Adipocyte (in vitro differentiated cells): ENCODE results near the gene C11orf54.
A peak's percentile ranks its signal among the peaks of the same experiment; 100 is the strongest.
"Not testable (repeated sequence)": the region's sequence is repeated elsewhere in the genome, so short reads cannot be mapped to it uniquely, and the experiment has no call there.

Experiments
- DNase-seq: peaks from one replicate; pipeline ENCODE4 v3.0.0-alpha.2; 2015; ENCODE audit warnings: low read depth
- H3K27me3 ChIP-seq: replicated peaks from 2 replicates; pipeline ENCODE4 v1.7.0; 2013; ENCODE audit warnings: mild to moderate bottlenecking, low read length, moderate library complexity; ENCODE audit not compliant: control insufficient read depth, insufficient read depth
- H3K36me3 ChIP-seq: 2 replicates; pipeline ENCODE4 v1.7.0; 2013; ENCODE audit warnings: low read length, mild to moderate bottlenecking, moderate library complexity; ENCODE audit not compliant: control insufficient read depth, insufficient read depth, severe bottlenecking
- H3K4me1 ChIP-seq: 2 replicates; pipeline ENCODE4 v1.7.0; 2013; ENCODE audit warnings: mild to moderate bottlenecking, low read length, moderate library complexity; ENCODE audit not compliant: control insufficient read depth, insufficient read depth
- H3K4me3 ChIP-seq: 2 replicates; pipeline ENCODE4 v1.7.0; 2013; ENCODE audit warnings: mild to moderate bottlenecking, low read length, moderate library complexity
- H3K9ac ChIP-seq: 2 replicates; pipeline ENCODE4 v1.7.0; 2013; ENCODE audit warnings: mild to moderate bottlenecking, low read length, moderate library complexity
- H3K9me3 ChIP-seq: 2 replicates; pipeline ENCODE4 v1.7.0; 2013; ENCODE audit warnings: mild to moderate bottlenecking, low read length, moderate library complexity; ENCODE audit not compliant: control insufficient read depth

Gene C11orf54

GRCh38 chr11:93735627-93736026 lies 5.8 kb upstream of the C11orf54 start:
- peak overlapping the region; percentile 50 for H3K9ac ChIP-seq
- H3K9me3 ChIP-seq, result no peaks in the 10 kb centered on the region
- peaks cover 91% of the 10 kb centered on the region for H3K36me3 ChIP-seq
- H3K4me1 ChIP-seq, result peaks cover 63% of the 10 kb centered on the region
- no peak for DNase-seq
- peak overlapping the region; percentile 98 for H3K4me3 ChIP-seq
- H3K27me3 ChIP-seq, result no peaks in the 10 kb centered on the region

GRCh38 chr11:93736129-93736528 lies 5.3 kb upstream of the C11orf54 start:
- H3K9ac ChIP-seq, result peak overlapping the region; percentile 50
- peak overlapping the region; percentile 98 for H3K4me3 ChIP-seq
- H3K4me1 ChIP-seq, result peaks cover 63% of the 10 kb centered on the region
- H3K9me3 ChIP-seq, result no peaks in the 10 kb centered on the region
- no peaks in the 10 kb centered on the region for H3K27me3 ChIP-seq
- peak; percentile 69 for DNase-seq
- H3K36me3 ChIP-seq, result peaks cover 86% of the 10 kb centered on the region

GRCh38 chr11:93737904-93738612 lies 3.4 kb upstream of the C11orf54 start:
- peak overlapping the region; percentile 100 for H3K9ac ChIP-seq
- peaks cover 63% of the 10 kb centered on the region for H3K4me1 ChIP-seq
- no peak for DNase-seq
- H3K36me3 ChIP-seq, result peaks cover 67% of the 10 kb centered on the region
- no peaks in the 10 kb centered on the region for H3K9me3 ChIP-seq
- no peaks in the 10 kb centered on the region for H3K27me3 ChIP-seq
- H3K4me3 ChIP-seq, result peak overlapping the region; percentile 98

GRCh38 chr11:93738647-93739081 lies 2.8 kb upstream of the C11orf54 start:
- Histone ChIP-seq H3K9ac (peak overlapping the region; percentile 100), H3K4me3 (peak overlapping the region; percentile 98), H3K36me3 (peaks cover 65% of the 10 kb centered on the region), H3K4me1 (peaks cover 59% of the 10 kb centered on the region), H3K9me3 (no peaks in the 10 kb centered on the region), H3K27me3 (no peaks in the 10 kb centered on the region)
- DNase-seq, result no peak

GRCh38 chr11:93740031-93740729 lies 1.3 kb upstream of the C11orf54 start:
- Histone ChIP-seq H3K36me3 (peaks cover 53% of the 10 kb centered on the region), H3K4me3 (peak overlapping the region; percentile 98), H3K9ac (peak overlapping the region; percentile 100), H3K9me3 (no peaks in the 10 kb centered on the region), H3K4me1 (peaks cover 45% of the 10 kb centered on the region), H3K27me3 (no peaks in the 10 kb centered on the region)
- DNase-seq, result peak; percentile 44

- H3K4me1 ChIP-seq, result peaks cover 39% of the 10 kb centered on the region
- peaks cover 48% of the 10 kb centered on the region for H3K36me3 ChIP-seq
- peak; percentile 85 for DNase-seq
- no peaks in the 10 kb centered on the region for H3K9me3 ChIP-seq
- no peaks in the 10 kb centered on the region for H3K27me3 ChIP-seq
- peak overlapping the region; percentile 100 for H3K9ac ChIP-seq
- H3K4me3 ChIP-seq, result peak overlapping the region; percentile 98
Observed at GRCh38 chr11:93740730-93741093, 760 bp upstream of the C11orf54 start.

GRCh38 chr11:93741882-93742226 lies 382 bp downstream of the C11orf54 start:
- peaks cover 28% of the 10 kb centered on the region for H3K4me1 ChIP-seq
- no peaks in the 10 kb centered on the region for H3K27me3 ChIP-seq
- peak overlapping the region; percentile 98 for H3K4me3 ChIP-seq
- no peak for DNase-seq
- H3K36me3 ChIP-seq, result peaks cover 37% of the 10 kb centered on the region
- H3K9me3 ChIP-seq, result no peaks in the 10 kb centered on the region
- peak overlapping the region; percentile 100 for H3K9ac ChIP-seq

- Histone ChIP-seq H3K9me3 (no peaks in the 10 kb centered on the region), H3K27me3 (no peaks in the 10 kb centered on the region), H3K4me3 (no peak overlapping the region), H3K9ac (no peak overlapping the region), H3K4me1 (peaks cover 14% of the 10 kb centered on the region), H3K36me3 (peaks cover 22% of the 10 kb centered on the region)
- DNase-seq, result no peak
Observed at GRCh38 chr11:93743291-93743690, 1.8 kb downstream of the C11orf54 start.

- H3K4me3 ChIP-seq, result no peak overlapping the region
- DNase-seq, result no peak
Observed at GRCh38 chr11:93744669-93745004, 3.2 kb downstream of the C11orf54 start.

GRCh38 chr11:93745005-93745755 lies 3.7 kb downstream of the C11orf54 start:
- DNase-seq, H3K4me3 ChIP-seq: not testable (repeated sequence)

More at GRCh38 chr11:93744669-93745004, 3.2 kb downstream of the C11orf54 start:
- Histone ChIP-seq H3K9ac (peak overlapping the region; percentile 49), H3K4me1 (peaks cover under 1% of the 10 kb centered on the region), H3K9me3 (no peaks in the 10 kb centered on the region), H3K27me3 (no peaks in the 10 kb centered on the region), H3K36me3 (peaks cover 9% of the 10 kb centered on the region)

GRCh38 chr11:93746101-93746500 lies 4.6 kb downstream of the C11orf54 start:
- DNase-seq, result no peak
- H3K4me3 ChIP-seq, result no peak overlapping the region
- H3K9me3 ChIP-seq, result no peaks in the 10 kb centered on the region

More at GRCh38 chr11:93745005-93745755, 3.7 kb downstream of the C11orf54 start:
- H3K9ac ChIP-seq, result peak overlapping the region; percentile 49
- H3K4me1 ChIP-seq, H3K36me3 ChIP-seq, H3K27me3 ChIP-seq, H3K9me3 ChIP-seq: not testable (repeated sequence)

More at GRCh38 chr11:93746101-93746500, 4.6 kb downstream of the C11orf54 start:
- H3K36me3 ChIP-seq, result peaks cover 8% of the 10 kb centered on the region
- no peaks in the 10 kb centered on the region for H3K27me3 ChIP-seq
- H3K4me1 ChIP-seq, result no peaks in the 10 kb centered on the region
- no peak overlapping the region for H3K9ac ChIP-seq
